C1 segment of cervical spinal cord (tissue), 14 donors: ENCODE results near the gene SNAPIN.
"Not testable (repeated sequence)": the region's sequence is repeated elsewhere in the genome, so short reads cannot be mapped to it uniquely, and the experiment has no call there.

Source experiments
- DNase-seq, 14 donors: peaks; one replicate each; lab custom pipeline; 2025; lab: John Stamatoyannopoulos, UW

Gene SNAPIN

GRCh38 chr1:153626904-153627714 is 31.4 kb upstream of the SNAPIN start, which contains the start of gene S100A13:
Gene S100A13, minus strand, starts transcription at chr1:153627505. Its CDS starts 1,033 bp downstream, at chr1:153626472.
- peak in 11 of 14 donors; percentile 52 to 84 (median 68) for DNase-seq

- peak in 12 of 14 donors; percentile 14 to 91 (median 65) for DNase-seq
Measured at GRCh38 chr1:153627715-153628626, 30.5 kb upstream of the SNAPIN start, which contains the start of gene S100A1. Gene S100A1, plus strand, starts transcription at chr1:153628434. Its CDS starts 2,088 bp downstream, at chr1:153630522.

DNA sequence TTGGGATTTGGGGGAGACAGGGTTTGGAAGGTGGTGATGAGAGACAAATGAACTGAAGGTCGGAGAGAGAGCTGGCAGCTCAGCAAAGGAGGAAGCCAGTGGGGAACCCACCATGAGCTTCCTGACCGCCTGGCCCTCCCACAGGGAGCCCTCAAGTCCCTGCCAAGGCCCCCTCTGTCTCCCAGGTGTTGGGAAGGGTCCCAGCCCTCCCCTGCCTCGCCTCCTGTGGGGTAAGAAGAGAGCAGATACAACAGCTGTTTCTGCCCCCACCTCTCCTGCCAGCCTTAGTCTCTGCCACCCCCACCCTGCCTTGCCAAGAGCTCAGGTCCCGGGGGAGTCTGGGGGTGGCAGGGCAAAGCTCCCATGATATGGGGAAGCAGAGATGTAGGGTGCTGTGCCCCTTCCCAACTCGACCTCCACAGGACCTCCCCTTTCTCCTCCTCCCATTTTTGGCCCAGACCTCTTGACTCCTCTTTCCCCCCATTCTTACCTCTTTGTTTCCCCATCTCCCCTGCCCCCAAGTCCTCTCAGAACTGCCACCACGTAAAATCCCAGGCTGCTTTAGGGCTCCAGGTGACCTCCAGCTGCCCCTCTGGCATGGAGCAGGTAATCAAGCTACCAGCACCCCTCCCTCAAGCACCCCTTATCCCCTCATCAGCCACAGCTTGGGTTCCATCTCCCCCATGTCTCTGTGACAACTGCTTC is 29.7 kb upstream of the SNAPIN start:
- DNase-seq = peak in 2 of 14 donors; percentile 56 to 57

DNA sequence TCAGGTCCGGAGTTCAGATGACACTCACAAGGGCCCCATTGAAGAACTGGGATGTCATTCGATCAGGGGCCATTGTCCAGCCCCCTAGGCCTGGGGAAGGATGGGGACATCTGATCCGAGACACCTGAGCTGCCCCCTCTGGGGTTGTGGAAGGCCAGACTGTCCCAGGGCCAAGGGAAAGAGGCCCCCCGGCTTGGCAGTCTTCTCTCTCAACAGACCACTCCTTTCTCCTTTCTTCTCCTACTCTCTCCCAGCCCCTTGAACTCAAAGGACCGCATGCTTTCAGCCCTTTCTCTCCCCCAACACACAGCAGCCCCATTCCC is 29.2 kb upstream of the SNAPIN start:
- DNase-seq = peak in 1 of 14 donors; percentile 60

GRCh38 chr1:153629971-153630370 is 28.5 kb upstream of the SNAPIN start:
- DNase-seq = peak in 10 of 14 donors; percentile 18 to 60 (median 38)

GRCh38 chr1:153630384-153630783 is 28.1 kb upstream of the SNAPIN start:
- peak in 1 of 14 donors; percentile 47 for DNase-seq

DNA sequence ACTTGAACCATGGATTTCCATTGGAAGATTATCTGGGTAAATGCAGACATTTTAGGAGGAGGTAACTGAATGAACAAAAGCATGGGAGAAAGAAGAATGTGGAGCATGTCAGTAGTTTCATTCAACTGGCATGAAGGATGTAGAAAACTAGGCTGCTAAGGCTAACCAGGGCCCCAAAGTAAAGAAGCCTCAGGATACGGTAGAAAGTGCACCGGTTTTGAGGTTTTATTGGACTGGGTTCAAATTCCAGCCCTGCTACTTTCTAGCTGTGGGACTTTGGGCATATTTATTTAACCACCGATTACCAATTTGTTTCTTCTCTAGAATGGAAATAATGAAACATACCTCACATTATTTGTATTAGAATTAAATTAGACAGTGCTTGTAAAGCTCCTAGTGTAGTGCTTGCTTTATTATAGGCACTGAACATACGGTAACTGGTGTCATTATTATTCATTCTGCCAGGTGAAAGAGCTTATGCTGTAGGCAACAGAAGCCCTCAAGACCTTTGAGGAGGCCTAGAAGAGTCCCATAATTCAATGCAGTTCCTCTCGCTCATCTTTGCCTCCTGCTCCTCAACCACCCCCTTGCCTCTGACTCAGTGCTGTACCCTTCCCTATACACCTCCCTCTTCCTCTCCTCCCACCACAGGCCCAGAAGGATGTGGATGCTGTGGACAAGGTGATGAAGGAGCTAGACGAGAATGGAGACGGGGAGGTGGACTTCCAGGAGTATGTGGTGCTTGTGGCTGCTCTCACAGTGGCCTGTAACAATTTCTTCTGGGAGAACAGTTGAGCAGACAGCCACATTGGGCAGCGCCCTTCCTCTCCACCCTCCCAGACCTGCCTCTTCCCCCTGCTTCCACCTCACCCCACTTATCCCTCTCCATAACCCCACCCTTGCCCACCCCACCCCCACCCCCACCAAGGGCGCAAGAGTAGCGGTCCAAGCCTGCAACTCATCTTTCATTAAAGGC is 27.2 kb upstream of the SNAPIN start:
- DNase-seq = no peak

DNA sequence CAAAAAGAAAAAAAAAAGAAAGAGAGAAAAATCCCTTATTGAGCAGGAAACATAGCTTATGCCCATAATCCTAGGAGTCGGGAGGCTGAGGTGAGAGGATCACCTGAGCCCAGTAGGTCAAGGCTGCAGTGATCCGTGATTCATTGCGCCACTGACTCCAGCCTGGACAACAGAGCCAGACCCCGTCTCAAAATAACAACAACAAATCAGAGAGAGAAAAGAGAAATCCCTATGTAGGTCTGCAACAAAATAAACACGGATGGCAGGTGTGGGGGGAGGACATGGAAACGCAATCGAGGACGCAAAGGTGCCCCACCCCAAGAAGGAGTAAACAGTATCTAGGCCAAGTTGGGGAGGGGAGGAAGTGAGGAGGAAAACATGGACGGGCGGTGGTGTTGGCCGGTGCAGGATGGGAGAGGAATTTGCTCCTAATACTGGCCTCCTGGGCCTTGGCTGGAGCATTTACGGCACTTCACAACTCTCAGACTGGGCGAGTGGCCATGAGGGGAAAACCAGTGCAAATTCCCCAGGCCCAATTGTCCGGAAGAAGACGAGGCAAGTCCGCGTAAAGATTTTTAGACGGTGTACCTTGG is 25.2 kb upstream of the SNAPIN start:
- DNase-seq = no peak

DNA sequence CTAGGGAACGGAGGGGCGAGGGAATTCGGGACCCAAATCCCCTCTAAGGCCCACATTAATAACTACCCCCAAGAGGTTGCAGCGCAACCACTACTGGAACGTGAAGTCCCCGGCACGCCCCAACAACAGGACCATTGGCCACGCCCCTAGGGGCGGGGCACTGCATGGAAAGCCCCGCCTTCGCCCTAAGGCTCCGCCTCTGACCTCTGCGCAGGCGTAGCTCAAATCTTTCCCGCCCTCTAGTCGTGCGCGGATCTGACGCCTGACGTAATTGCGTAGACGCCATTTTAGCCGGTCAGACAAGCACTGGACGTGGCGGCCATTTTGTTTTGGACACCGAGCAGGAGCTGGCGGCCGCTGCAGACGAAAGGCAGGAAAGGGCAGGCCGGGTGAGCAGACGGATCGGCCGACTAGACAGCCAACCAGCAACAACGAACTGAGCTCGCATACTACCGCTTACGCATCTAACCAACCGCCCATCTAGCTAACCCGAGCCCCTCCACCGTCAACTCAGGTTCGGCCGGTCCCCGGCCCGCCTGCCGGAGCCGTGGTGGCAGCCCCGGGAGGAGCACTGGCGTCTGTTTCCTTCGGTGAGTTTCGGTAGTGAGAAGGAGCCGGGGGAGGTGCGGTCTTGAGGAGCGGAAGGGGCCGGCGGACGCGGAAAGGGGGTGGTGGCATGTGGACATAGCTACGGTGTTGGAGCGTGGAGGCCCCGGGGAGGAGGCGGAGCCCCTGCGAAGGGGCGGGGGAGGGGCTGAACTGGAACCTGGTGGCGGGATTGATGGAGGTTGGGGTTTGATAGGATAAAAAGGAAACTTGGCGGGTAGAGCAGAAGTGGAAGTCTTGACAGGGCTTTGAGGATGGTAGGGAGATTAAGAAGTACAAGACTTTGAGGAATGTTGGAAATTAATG is 24.5 kb upstream of the SNAPIN start, which contains the start of gene CHTOP:
Gene CHTOP, plus strand, starts transcription at position 313 of the 912 bp plus-strand sequence. CDS start 2,523 bp downstream, outside the sequence.
- peak; percentile 68 to 98 (median 96) for DNase-seq

- no peak for DNase-seq
Measured at GRCh38 chr1:153635872-153636271, 22.6 kb upstream of the SNAPIN start.

- no peak for DNase-seq
Measured at GRCh38 chr1:153636312-153636711, 22.2 kb upstream of the SNAPIN start.

DNA sequence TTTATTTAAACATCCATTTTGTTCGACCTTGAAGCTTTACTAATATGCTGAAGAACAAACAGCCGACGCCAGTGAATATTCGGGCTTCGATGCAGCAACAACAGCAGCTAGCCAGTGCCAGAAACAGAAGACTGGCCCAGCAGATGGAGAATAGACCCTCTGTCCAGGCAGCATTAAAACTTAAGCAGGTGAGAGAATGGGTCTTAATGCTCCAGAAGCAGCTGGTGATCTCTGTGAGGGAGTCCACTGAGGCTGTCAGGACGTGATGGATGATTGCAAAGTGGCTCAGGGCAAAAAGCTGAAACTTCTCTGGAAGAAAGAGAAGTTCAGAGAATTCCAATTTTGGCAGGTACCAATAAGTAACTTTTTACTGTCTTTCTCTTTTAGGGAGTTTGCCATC is 20.2 kb upstream of the SNAPIN start:
- DNase-seq = no peak

DNA sequence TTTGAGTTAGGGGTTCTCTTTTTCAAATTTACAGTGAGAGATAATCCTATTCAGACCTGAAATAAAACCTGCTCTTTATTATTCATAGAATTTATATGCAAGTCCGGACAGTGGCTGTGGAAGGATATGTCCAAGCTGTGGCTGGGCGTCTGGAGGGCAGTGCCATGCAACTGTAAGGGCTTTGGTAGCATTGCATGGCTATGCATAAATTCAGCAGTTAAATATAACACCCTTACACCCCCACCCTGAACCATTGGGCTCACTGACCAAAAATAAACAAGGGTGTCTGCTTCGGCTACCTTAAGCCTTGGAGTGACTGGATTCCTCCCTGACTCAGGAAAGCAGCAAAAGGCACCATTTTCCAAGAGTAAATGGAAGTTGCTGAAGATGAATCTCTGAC is 19.2 kb upstream of the SNAPIN start:
- no peak for DNase-seq

DNA sequence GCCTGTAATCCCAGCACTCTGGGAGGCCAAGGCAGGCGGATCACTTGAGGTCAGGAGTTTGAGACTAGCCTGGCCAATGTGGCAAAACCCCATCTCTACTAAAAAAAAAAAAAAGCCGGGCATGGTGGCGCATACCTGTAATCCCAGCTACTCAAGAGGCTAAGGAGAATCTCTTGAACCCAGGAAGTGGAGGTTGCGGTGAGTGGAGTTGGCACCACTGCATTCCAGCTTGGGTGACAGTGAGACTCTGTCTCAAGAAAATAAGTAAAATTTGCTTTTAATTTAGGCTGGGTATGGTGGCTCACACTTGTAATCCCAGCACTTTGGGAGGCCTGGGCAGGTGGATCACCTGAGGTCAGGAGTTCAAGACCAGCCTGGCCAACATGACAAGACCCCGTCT is 18.3 kb upstream of the SNAPIN start:
- not testable (repeated sequence) for DNase-seq

DNA sequence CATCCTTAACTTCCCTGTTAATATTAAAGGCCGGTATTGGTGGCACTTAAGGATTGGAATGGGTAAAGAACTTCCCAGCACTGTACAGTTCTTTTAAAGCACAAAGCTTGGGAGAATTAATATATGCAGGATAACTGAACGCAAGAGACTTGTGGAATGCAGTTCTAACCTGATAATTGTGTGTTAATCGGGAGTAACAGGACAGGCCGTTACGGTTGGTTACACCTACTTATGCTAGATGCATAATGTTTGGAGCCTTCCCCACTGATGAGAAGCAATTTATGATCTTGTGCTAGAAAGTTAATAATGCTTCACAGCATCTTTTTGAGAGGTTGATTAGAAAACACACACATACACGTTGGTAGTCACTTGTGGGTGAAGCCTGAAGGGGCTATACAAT is 17.6 kb upstream of the SNAPIN start:
- DNase-seq = no peak

DNA sequence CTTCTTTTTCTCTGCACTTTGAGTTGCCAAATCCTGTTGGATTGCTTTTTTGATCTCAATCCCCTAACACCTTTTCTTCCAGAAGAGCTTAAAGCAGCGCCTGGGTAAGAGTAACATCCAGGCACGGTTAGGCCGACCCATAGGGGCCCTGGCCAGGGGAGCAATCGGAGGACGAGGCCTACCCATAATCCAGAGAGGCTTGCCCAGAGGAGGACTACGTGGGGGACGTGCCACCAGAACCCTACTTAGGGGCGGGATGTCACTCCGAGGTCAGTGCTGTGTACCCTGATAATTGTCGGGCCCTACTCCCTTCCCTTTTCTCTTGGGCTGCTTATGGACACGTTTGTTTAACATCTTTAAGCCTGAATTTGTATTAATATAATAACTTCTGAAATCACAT is 16.3 kb upstream of the SNAPIN start:
- DNase-seq = no peak

GRCh38 chr1:153643100-153643499 is 15.4 kb upstream of the SNAPIN start:
- no peak for DNase-seq

- no peak for DNase-seq
Measured at GRCh38 chr1:153643816-153644215, 14.7 kb upstream of the SNAPIN start.
